Activated CD4-positive, alpha-beta memory T cell treated with anti-CD3 and anti-CD28 coated beads, Interleukin-2, amount 10 ng/mL, durations not matched to agents 7 days and 5 days (primary cell): ENCODE results near the gene PPEF1. TPM values are rescaled to one million over a fixed set of nuclear protein-coding genes. Genes with fewer than 3 reads are reported as not detected.
"Not testable (repeated sequence)": the region's sequence is repeated elsewhere in the genome, so short reads cannot be mapped to it uniquely, and the experiment has no call there.

Experiments used
- CTCF ChIA-PET: fragments of 350-600 bp; sonication (Branson Sonifier 250); formaldehyde crosslinking; loops from one replicate; lab custom pipeline; 2021; ENCODE audit warnings: antibody characterized with exemption, inconsistent platforms; lab: Charles Lee
- POLR2A ChIA-PET: fragments of 350-600 bp; sonication (Branson Sonifier 250); formaldehyde crosslinking; loops from one replicate; lab custom pipeline; 2021; ENCODE audit warnings: antibody characterized with exemption; lab: Charles Lee
- DNase-seq: peaks from one replicate; pipeline ENCODE4 v3.0.0-alpha.2; 2020
- H3K27ac Mint-ChIP-seq: one replicate; pipeline ENCODE4 v1.8.0; 2021; ENCODE audit warnings: mild to moderate bottlenecking, mixed read lengths
- H3K27me3 Mint-ChIP-seq: one replicate; pipeline ENCODE4 v1.8.0; 2021; ENCODE audit warnings: mixed read lengths
- H3K36me3 Mint-ChIP-seq: one replicate; pipeline ENCODE4 v1.8.0; 2021; ENCODE audit warnings: low read depth, mixed read lengths
- H3K4me1 Mint-ChIP-seq: one replicate; pipeline ENCODE4 v1.8.0; 2021; ENCODE audit warnings: mixed read lengths
- H3K4me3 Mint-ChIP-seq: one replicate; pipeline ENCODE4 v1.8.0; 2021; ENCODE audit warnings: mild to moderate bottlenecking, mixed read lengths
- H3K9me3 Mint-ChIP-seq: one replicate; pipeline ENCODE4 v1.8.0; 2021; ENCODE audit warnings: mixed read lengths
- total RNA-seq, 2 experiments: library from RNA; stranded (reverse); gene quantifications; one replicate each; pipeline ENCODE4 v1.2.3, GENCODE V29; 2021

Gene PPEF1
- total RNA-seq, 2 experiments from 2014 or later: not detected

DNA sequence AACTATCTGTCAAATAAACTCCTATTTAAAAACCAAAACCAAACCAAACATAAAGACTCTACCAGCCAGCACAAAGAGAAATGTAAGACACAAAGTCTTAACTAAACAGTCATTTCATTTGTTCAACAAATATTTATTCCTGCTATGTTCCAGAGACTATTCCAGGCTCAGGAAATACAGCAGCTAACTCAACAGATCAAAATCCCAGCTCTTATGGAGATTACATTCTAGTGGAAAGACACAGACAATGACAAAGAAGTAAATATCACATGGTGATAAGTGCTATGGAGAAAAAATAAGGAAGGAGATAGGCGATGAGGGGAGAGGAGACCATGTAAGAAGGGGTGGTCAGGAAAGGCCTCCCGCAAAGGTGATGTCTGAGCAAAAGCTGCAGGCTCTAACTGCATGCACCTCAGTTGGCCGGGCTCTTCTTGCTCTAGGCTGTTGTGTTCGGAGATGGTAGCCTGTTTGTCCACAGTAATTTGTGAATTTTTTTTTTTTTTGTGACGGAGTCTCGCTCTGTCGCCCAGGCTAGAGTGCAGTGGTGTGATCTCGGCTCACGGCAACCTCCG lies 15.1 kb downstream of the PPEF1 start:
- H3K9me3 Mint-ChIP-seq: no peaks in the 10 kb centered on the region

DNA sequence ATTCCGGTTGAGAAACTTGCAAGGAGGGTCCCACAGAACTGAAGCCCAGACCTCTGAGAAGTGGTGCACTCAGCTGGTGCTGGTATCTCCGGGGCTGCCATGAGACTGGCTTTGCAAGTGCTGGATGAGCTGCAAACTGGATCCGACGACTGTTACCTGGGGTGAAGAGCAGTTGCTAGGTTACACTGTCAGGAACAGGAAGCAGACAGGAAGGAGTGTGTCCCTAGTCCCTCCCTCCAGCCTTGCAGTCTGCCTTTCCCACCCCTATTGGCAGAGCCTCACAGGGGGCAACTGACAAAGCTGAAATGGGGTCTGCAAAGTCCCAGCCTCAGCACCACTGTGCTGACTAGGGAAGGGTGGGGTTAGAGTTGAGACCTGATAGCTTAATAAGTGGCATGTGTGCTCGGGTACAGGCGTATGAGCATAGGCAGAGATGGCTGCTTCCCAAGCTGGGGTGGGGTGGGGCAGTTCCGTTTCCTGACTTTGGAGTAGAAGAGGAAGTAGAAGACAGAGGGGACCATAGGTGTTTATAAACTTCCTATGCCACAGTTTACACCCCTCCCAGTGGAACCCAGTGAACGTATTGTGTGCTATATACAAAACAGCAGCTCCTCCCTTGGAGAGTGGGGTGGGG lies 18.0 kb downstream of the PPEF1 start:
- Mint-ChIP-seq H3K4me1 (peaks cover 5% of the 10 kb centered on the region), H3K4me3 (no peak overlapping the region), H3K27ac (no peak overlapping the region), H3K27me3 (peaks cover 2% of the 10 kb centered on the region), H3K9me3 (no peaks in the 10 kb centered on the region), H3K36me3 (no peaks in the 10 kb centered on the region)
- DNase-seq: no peak
- CTCF ChIA-PET: no interaction called here
- POLR2A ChIA-PET: no interaction called here

More for the DNA sequence above, 15.1 kb downstream of the PPEF1 start:
- H3K27me3 Mint-ChIP-seq: no peaks in the 10 kb centered on the region
- no peaks in the 10 kb centered on the region for H3K36me3 Mint-ChIP-seq
- no peak for DNase-seq
- POLR2A ChIA-PET: no interaction called here
- CTCF ChIA-PET: no interaction called here
- H3K4me1 Mint-ChIP-seq: peaks cover 5% of the 10 kb centered on the region
- no peak overlapping the region for H3K27ac Mint-ChIP-seq
- H3K4me3 Mint-ChIP-seq: no peak overlapping the region

DNA sequence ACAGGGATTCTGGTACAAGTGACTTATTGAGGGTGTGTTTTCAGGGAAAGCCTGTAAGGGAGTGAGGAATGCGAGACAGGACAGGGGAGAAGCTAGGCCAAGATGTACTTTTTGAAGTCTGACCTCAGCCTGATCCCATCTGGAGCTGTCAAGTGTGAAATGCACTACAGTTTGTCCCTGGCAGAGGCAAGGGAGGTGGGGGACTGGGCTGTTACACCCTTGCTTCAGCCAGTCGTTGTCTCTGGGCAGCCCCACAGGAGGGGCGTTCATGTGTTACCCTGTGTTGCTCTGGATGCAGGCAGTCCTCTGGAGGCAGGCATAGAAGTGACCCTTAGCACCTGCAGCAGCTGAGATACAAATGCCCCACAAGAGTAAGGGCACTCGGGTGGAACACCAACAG lies 25.8 kb downstream of the PPEF1 start:
- H3K4me1 Mint-ChIP-seq: no peaks in the 10 kb centered on the region
- CTCF ChIA-PET: no interaction called here
- no peak overlapping the region for H3K27ac Mint-ChIP-seq
- H3K36me3 Mint-ChIP-seq: no peaks in the 10 kb centered on the region
- H3K27me3 Mint-ChIP-seq: peaks cover 2% of the 10 kb centered on the region
- POLR2A ChIA-PET: no interaction called here
- H3K4me3 Mint-ChIP-seq: no peak overlapping the region
- DNase-seq: no peak
- no peaks in the 10 kb centered on the region for H3K9me3 Mint-ChIP-seq

DNA sequence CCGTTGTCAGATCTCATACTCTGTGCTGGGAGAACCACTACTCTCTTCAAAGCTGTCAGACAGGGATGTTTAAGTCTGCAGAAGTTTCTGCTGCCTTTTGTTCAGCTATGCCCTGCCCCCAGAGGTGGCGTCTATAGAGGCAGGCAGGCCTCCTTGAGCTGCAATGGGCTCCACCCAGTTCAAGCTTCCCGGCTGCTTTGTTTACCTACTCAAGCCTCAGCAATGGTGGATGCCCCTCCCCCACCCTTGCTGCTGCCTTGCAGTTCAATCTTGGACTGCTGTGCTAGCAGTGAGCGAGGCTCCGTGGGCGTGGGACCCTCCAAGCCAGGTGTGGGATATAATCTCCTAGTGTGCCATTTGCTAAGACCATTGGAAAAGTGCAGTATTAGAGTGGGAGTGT lies 32.2 kb downstream of the PPEF1 start:
- H3K36me3 Mint-ChIP-seq, H3K4me3 Mint-ChIP-seq, POLR2A ChIA-PET, DNase-seq, H3K27ac Mint-ChIP-seq, H3K9me3 Mint-ChIP-seq, H3K27me3 Mint-ChIP-seq, CTCF ChIA-PET, H3K4me1 Mint-ChIP-seq: not testable (repeated sequence)

DNA sequence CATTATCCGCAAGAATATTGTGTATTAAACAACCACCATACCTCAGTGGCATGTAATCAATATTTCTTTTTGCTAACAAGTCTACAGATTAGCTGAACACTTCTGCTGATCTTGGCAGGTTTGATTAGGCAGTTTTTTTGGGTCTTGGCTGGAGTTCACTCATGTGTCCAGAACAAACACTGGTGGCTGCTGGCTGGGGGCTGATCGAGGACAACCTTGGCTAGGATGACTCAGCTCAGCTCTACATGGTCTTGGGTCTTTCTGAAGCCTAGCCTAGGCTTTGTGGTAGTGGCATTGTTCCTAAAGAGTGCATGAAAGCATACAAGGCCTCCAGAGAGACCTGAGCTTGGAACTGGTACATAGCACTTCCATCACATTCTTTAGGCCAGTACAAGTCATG lies 41.1 kb downstream of the PPEF1 start:
- H3K27ac Mint-ChIP-seq: no peak overlapping the region
- no peaks in the 10 kb centered on the region for H3K36me3 Mint-ChIP-seq
- POLR2A ChIA-PET: no interaction called here
- no peaks in the 10 kb centered on the region for H3K4me1 Mint-ChIP-seq
- CTCF ChIA-PET: no interaction called here
- no peak for DNase-seq
- H3K4me3 Mint-ChIP-seq: no peak overlapping the region
- H3K9me3 Mint-ChIP-seq: no peaks in the 10 kb centered on the region
- H3K27me3 Mint-ChIP-seq: no peaks in the 10 kb centered on the region

DNA sequence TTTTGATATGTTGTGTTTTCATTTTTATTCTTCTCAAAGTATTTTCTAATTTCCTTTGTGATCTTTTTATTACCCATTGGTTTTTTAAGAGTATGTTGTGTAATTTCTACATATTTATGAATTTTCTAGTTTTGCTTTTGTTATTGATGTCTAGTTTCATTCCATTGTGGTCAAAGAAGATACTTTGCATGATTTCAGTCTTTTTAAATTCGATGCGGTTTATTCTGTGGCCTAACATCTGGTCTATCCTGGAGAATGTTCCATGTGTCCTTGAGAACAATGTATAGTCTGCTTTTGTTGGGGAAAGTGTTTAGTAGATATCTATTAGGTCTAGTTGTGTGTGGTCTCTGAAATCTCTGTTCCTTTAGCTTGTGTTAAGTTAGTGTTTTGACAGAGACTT lies 46.2 kb downstream of the PPEF1 start:
- no peaks in the 10 kb centered on the region for H3K36me3 Mint-ChIP-seq
- no peak overlapping the region for H3K27ac Mint-ChIP-seq
- no peak overlapping the region for H3K4me3 Mint-ChIP-seq
- no peak for DNase-seq
- no peaks in the 10 kb centered on the region for H3K9me3 Mint-ChIP-seq
- ChIA-PET CTCF (no interaction called here), POLR2A (no interaction called here)
- peaks cover 2% of the 10 kb centered on the region for H3K27me3 Mint-ChIP-seq
- H3K4me1 Mint-ChIP-seq: no peaks in the 10 kb centered on the region

DNA sequence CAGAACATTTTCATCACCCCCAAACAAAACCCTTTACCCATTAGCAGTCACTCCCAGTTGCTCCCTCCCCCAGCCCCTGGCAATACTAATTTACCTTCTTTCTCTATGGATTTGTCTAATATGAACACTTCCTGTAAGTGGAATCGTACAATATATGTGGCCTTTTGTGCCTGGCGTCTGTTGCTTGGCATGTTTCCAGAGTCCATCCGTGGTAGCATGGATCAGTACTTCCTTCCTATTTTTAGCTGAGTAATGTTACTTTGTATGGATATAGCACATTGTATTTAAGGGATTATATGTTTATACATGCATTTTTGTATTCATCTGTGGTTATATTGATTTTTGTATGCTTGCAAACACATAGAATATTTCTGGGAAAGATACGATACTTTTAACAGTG lies 48.2 kb downstream of the PPEF1 start:
- Mint-ChIP-seq H3K27ac (no peak overlapping the region), H3K36me3 (no peaks in the 10 kb centered on the region)
- CTCF ChIA-PET: no interaction called here

DNA sequence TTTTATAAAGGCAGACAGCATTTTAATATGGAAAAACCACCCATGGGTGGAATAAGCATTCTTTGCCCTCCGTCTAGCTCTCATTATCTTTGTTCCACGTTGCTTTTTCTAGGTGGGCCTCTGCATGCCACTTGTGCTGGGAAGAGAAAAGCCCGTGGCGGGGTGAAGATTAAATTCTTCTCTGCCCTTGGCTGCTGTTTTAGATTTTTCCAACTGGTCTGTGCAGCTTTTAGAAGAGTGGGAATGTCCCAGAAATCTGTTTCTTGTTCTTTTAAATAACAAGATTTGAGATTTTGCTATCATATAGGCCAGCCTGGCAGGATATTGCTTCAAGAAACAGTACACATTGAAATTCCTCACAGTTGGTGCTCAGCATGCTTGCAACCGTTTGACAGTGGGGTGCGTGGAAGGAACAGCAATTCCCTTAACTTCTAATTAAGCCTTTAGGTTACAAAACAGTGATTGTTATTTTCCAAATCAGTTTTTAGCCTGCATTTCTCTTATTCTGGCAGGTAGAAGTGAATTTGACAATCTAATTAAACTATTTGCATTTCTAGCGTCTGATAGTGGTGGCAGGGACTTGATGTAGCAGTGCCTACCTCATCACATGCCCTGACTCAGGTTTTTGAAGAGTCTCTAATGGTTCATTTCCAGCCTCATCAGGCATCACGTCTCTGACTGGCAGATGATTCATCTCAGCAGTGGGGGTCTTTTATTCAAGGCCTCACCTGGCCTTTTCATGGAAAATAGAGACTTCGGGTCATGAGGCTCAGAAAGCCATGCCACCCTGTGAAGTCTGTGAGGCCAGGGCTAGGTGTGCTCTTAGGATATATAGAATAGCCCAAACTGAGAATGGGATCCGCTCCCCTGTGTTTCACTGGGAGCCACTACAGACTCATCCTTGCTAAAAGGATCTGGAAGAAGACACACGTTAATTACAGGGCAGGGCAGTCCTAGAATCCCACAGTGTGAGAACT lies 50.8 kb downstream of the PPEF1 start:
- ChIA-PET POLR2A (no interaction called here), CTCF (no interaction called here)
- DNase-seq: no peak
- H3K9me3 Mint-ChIP-seq: no peaks in the 10 kb centered on the region
- no peak overlapping the region for H3K4me3 Mint-ChIP-seq
- no peaks in the 10 kb centered on the region for H3K4me1 Mint-ChIP-seq
- no peaks in the 10 kb centered on the region for H3K36me3 Mint-ChIP-seq
- no peak overlapping the region for H3K27ac Mint-ChIP-seq
- peaks cover 2% of the 10 kb centered on the region for H3K27me3 Mint-ChIP-seq

More for the DNA sequence above, 48.2 kb downstream of the PPEF1 start:
- no peaks in the 10 kb centered on the region for H3K4me1 Mint-ChIP-seq
- H3K4me3 Mint-ChIP-seq: no peak overlapping the region
- POLR2A ChIA-PET: no interaction called here
- DNase-seq: no peak
- peaks cover 2% of the 10 kb centered on the region for H3K27me3 Mint-ChIP-seq
- H3K9me3 Mint-ChIP-seq: no peaks in the 10 kb centered on the region

DNA sequence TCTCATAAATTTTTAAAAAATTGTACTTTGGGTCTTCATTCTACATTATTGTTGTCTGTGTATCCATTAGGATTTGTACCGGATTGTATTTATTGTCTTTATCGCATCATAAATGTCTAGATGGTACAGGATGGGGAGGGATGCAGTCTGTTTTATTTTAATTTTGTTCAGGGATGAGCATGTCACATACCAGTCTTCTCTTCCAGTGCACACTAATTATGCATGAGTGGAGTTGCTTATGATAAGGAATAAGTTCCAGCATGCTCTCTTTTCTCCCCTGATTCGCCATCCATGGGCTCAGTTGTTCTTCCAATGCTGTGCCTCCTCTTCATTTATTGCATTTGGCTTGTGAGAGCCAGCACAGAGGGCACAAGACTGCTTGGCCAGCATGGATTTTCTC lies 54.3 kb downstream of the PPEF1 start:
- Mint-ChIP-seq H3K27me3 (no peaks in the 10 kb centered on the region), H3K4me3 (no peak overlapping the region), H3K27ac (no peak overlapping the region), H3K9me3 (no peaks in the 10 kb centered on the region), H3K4me1 (no peaks in the 10 kb centered on the region), H3K36me3 (no peaks in the 10 kb centered on the region)
- POLR2A ChIA-PET: no interaction called here
- no peak for DNase-seq
- CTCF ChIA-PET: no interaction called here

DNA sequence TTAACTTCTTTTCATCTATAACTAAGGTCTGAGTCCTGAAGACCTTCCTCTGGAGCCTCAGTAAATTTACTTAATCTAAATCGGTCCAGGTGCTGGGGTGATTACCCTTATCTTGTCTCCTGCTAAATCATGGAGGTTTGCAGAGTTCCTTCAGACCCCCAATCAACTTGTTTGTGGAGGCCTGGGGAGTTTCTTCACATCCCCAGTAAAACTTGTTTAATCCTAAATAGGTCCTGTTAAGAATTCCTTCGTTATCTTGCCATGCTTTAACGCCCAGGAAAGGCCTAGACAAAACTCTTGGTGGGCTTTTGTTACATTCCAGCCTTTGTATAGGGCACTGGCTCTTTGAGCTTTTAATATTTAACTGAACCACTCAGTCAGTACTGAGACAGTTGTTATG lies 55.7 kb downstream of the PPEF1 start:
- DNase-seq, POLR2A ChIA-PET, H3K27ac Mint-ChIP-seq: not testable (repeated sequence)

DNA sequence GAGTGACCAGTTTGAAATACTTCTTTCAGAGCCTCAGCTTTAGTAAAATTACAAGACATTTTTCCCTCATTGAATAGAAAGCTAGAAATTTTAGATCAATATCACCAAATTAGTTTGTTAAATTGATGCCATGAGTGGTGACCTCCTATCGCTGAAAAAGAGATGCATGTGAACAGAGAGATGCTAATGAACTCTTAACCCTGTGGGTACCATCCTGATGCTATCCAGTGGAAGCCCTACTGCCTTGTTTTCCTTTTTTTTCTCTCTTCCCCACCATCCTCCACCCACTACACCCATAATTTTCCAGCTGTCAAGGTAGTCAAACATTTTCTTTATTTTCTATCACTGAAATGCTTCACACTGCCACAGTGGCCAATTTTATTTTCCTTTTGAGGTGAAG lies 61.9 kb downstream of the PPEF1 start:
- Mint-ChIP-seq H3K4me3 (no peak overlapping the region), H3K36me3 (no peaks in the 10 kb centered on the region), H3K9me3 (no peaks in the 10 kb centered on the region), H3K27ac (no peak overlapping the region), H3K4me1 (no peaks in the 10 kb centered on the region), H3K27me3 (no peaks in the 10 kb centered on the region)
- ChIA-PET POLR2A (no interaction called here), CTCF (no interaction called here)
- no peak for DNase-seq

More for the DNA sequence above, 55.7 kb downstream of the PPEF1 start:
- H3K36me3 Mint-ChIP-seq, H3K4me3 Mint-ChIP-seq, H3K4me1 Mint-ChIP-seq, H3K27me3 Mint-ChIP-seq, CTCF ChIA-PET, H3K9me3 Mint-ChIP-seq: not testable (repeated sequence)

DNA sequence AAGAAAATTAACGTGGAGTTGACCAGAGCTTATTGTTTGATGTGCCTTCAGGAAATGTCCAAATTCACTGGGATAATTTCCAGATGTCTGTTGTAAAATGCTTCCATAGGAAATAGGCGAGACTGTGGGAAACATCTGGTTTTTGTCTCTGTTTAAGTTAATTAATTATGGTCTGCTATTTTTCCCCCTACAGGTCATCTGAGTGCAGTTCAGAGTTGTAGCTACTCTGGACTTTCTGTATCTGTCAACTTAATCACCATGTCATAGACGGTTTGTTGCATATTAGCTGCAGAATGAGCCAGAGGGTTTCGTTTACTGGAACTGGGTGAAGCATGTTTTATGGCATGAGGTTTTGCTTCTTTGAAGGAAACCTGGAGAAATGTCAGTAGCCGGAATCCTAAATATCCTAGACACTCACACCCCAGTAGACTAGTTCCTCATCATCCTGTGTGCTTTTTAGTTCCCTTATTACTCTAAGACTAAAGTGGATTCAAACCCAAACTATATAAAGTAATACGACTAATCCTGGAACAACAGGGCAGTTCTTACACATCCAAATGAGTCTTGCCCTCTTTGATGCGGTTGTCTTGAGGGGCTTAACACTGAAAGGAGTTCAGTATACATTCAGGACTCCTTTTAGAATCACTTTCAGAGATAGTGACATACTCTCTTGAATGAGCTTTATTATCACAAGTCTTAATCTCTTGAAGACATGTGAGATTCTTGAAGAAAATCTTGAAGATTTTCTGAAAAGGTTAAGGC lies 62.5 kb downstream of the PPEF1 start:
- H3K27ac Mint-ChIP-seq: no peak overlapping the region
- ChIA-PET POLR2A (no interaction called here), CTCF (no interaction called here)
- DNase-seq: no peak
- H3K4me1 Mint-ChIP-seq: no peaks in the 10 kb centered on the region
- H3K9me3 Mint-ChIP-seq: no peaks in the 10 kb centered on the region
- H3K27me3 Mint-ChIP-seq: no peaks in the 10 kb centered on the region
- H3K36me3 Mint-ChIP-seq: no peaks in the 10 kb centered on the region
- no peak overlapping the region for H3K4me3 Mint-ChIP-seq

DNA sequence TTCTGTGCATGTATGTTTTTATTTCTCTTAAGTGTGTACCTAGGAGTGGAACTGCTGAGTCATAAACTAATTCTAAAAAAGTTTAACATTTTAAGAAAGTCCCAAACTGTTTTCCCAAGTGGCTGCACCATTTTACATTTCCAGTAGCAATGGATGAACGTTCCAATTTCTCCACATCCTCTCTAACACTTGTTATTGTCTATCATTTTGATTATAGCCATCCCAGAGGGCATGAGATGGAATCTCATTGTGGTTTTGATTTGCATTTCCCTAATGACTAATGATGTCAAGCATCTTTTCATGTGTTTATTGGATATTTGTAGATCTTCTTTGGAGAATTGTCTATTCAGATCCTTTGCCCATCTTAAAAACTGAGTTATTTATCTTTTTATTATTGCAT lies 82.5 kb downstream of the PPEF1 start:
- ChIA-PET CTCF (no interaction called here), POLR2A (no interaction called here)
- peaks cover 2% of the 10 kb centered on the region for H3K27me3 Mint-ChIP-seq
- H3K27ac Mint-ChIP-seq: no peak overlapping the region
- H3K36me3 Mint-ChIP-seq: no peaks in the 10 kb centered on the region
- DNase-seq: no peak
- H3K9me3 Mint-ChIP-seq: no peaks in the 10 kb centered on the region
- H3K4me1 Mint-ChIP-seq: no peaks in the 10 kb centered on the region
- no peak overlapping the region for H3K4me3 Mint-ChIP-seq
